GM23338 (cell line): Measurements from ENCODE around the gene IL6ST. TPM values are rescaled to one million over a fixed set of nuclear protein-coding genes. Genes with fewer than 3 reads are reported as not detected.
"Not testable (repeated sequence)": the region's sequence is repeated elsewhere in the genome, so short reads cannot be mapped to it uniquely, and the experiment has no call there.

Experiments
- ATAC-seq: fragments of 200-7000 bp; cut with Tn5 transposase; 3 replicates; pipeline ENCODE4 v1.9.1; 2020
- DNase-seq: peaks from one replicate; pipeline ENCODE4 v3.0.0-alpha.2; 2015; ENCODE audit warnings: low spot score
- H2AFZ ChIP-seq: fragments of 200-600 bp; sonication (generic); 2 replicates; pipeline ENCODE4 v1.8.0; 2016; ENCODE audit warnings: antibody characterized with exemption, mild to moderate bottlenecking, moderate library complexity
- H3F3A ChIP-seq: fragments of 200-600 bp; sonication (generic); replicated peaks from 2 replicates; pipeline ENCODE4 v1.8.0; 2017; ENCODE audit warnings: antibody characterized with exemption, mixed run types, low read depth
- H3K27ac ChIP-seq: fragments of 200-600 bp; sonication (generic); 2 replicates; pipeline ENCODE4 v1.6.1; 2016; ENCODE audit warnings: low read depth
- H3K27me3 ChIP-seq: fragments of 200-600 bp; sonication (generic); 2 replicates; pipeline ENCODE4 v1.8.0; 2016; ENCODE audit warnings: mild to moderate bottlenecking, mixed run types, moderate library complexity; ENCODE audit not compliant: insufficient read depth
- H3K36me3 ChIP-seq: fragments of 200-600 bp; sonication (generic); 2 replicates; pipeline ENCODE4 v1.8.0; 2016; ENCODE audit warnings: mild to moderate bottlenecking; ENCODE audit not compliant: insufficient read depth
- H3K4me1 ChIP-seq: fragments of 200-600 bp; sonication (generic); 2 replicates; pipeline ENCODE4 v1.8.0; 2016; ENCODE audit warnings: mild to moderate bottlenecking, moderate library complexity; ENCODE audit not compliant: insufficient read depth
- H3K4me2 ChIP-seq: fragments of 200-600 bp; sonication (generic); 2 replicates; pipeline ENCODE4 v1.7.1; 2017; ENCODE audit warnings: mixed run types
- H3K4me3 ChIP-seq: fragments of 200-600 bp; sonication (generic); 2 replicates; pipeline ENCODE4 v1.6.1; 2016; ENCODE audit warnings: mixed run types
- H3K79me2 ChIP-seq: fragments of 200-600 bp; sonication (generic); replicated peaks from 2 replicates; pipeline ENCODE4 v1.8.0; 2017; ENCODE audit warnings: mild to moderate bottlenecking; ENCODE audit not compliant: insufficient read depth
- H3K9me2 ChIP-seq: fragments of 200-600 bp; sonication (generic); 2 replicates; pipeline ENCODE4 v1.8.0; 2017; ENCODE audit not compliant: insufficient read depth
- H4K20me1 ChIP-seq: fragments of 200-600 bp; sonication (generic); replicated peaks from 2 replicates; pipeline ENCODE4 v1.8.0; 2017; ENCODE audit warnings: mild to moderate bottlenecking; ENCODE audit not compliant: insufficient read depth
- H3K27ac Mint-ChIP-seq: 2 replicates; pipeline ENCODE4 v1.8.0; 2020; ENCODE audit warnings: inconsistent platforms, mild to moderate bottlenecking, moderate library complexity, mixed read lengths
- H3K27me3 Mint-ChIP-seq: 3 replicates; pipeline ENCODE4 v1.8.0; 2022; ENCODE audit warnings: low read depth, mild to moderate bottlenecking, moderate library complexity, mixed read lengths, inconsistent platforms; ENCODE audit not compliant: insufficient read depth, poor library complexity
- H3K36me3 Mint-ChIP-seq: 3 replicates; pipeline ENCODE4 v1.8.0; 2021; ENCODE audit warnings: low read depth, mild to moderate bottlenecking, inconsistent platforms, moderate library complexity, mixed read lengths
- H3K4me1 Mint-ChIP-seq: 3 replicates; pipeline ENCODE4 v1.8.0; 2020; ENCODE audit warnings: mild to moderate bottlenecking, inconsistent platforms, mixed read lengths
- H3K4me3 Mint-ChIP-seq: 3 replicates; pipeline ENCODE4 v1.8.0; 2021; ENCODE audit warnings: moderate library complexity, mild to moderate bottlenecking, inconsistent platforms, mixed read lengths
- H3K9me3 Mint-ChIP-seq: 3 replicates; pipeline ENCODE4 v1.8.0; 2020; ENCODE audit warnings: moderate library complexity, mild to moderate bottlenecking, inconsistent platforms, mixed read lengths
- CREB1 ChIP-seq: fragments of 250-450 bp; sonication (Bioruptor Pico); IDR thresholded peaks from 2 replicates; pipeline ENCODE4 v1.5.0; 2020; ENCODE audit warnings: low read depth, mild to moderate bottlenecking, moderate library complexity
- CTCF ChIP-seq, 2 experiments: fragments of 200-600 bp in 1 of 2; sonication (generic) in 1 of 2; conservative IDR thresholded peaks; 2 replicates each; pipeline versions ENCODE4 v1.5.1 to v1.6.1; 2016 to 2017; ENCODE audit warnings: antibody characterized with exemption in 2 of 2, low read depth in 2 of 2, mild to moderate bottlenecking in 2 of 2, moderate library complexity in 1 of 2
- JUNB ChIP-seq: IDR thresholded peaks from one replicate; pipeline ENCODE4 v1.6.1; 2016; ENCODE audit warnings: antibody characterized with exemption; ENCODE audit not compliant: unreplicated experiment
- ZNF331 ChIP-seq: fragments of 250-450 bp; sonication (Bioruptor Pico); IDR thresholded peaks from 2 replicates; pipeline ENCODE4 v1.5.0; 2020; ENCODE audit warnings: low read depth, mild to moderate bottlenecking, moderate library complexity
- ZNF462 ChIP-seq: fragments of 250-450 bp; sonication (Bioruptor Pico); IDR thresholded peaks from 2 replicates; pipeline ENCODE4 v1.5.0; 2020; ENCODE audit warnings: mild to moderate bottlenecking, moderate library complexity
- polyA plus RNA-seq: library from polyadenylated mRNA; unstranded; fragments of >200 nt; fragmentation: Nextera tagmentation; extraction: Ambion mirVana; gene quantifications from 2 replicates; pipeline ENCODE4 v1.2.1, GENCODE V29; 2016
- total RNA-seq: library from RNA; depleted of rRNA; stranded (reverse); fragments of >200 nt; shearing (Covaris generic); gene quantifications from 2 replicates; pipeline ENCODE4 v1.2.3, GENCODE V29; 2014

IL6ST gene
- total and polyA plus RNA-seq, 2 experiments from 2014 or later, result 6.7 to 9.8 TPM

- no peaks in the 10 kb centered on the region for H3K9me2 ChIP-seq
- no peak for ATAC-seq
- Mint-ChIP-seq H3K4me1 (peaks cover 25% of the 10 kb centered on the region; the same call in 2 of the 3 replicates), H3K36me3 (no peaks in the 10 kb centered on the region; the same call in 2 of the 3 replicates), H3K27me3 (peaks cover 5% of the 10 kb centered on the region), H3K4me3 (no peak overlapping the region), H3K27ac (no peak overlapping the region), H3K9me3 (no peaks in the 10 kb centered on the region)
- H2AFZ ChIP-seq, result no peak overlapping the region
- no peaks in the 10 kb centered on the region for H3K27me3 ChIP-seq
- TF ChIP-seq JUNB, result no peak
- no peak for TF ChIP-seq CREB1
- TF ChIP-seq CTCF (conservative IDR thresholded peaks at IDR 0.05; ENCODE audit: low read depth in 2 of 2), result no peak
- TF ChIP-seq ZNF462 (CRISPR knock-in tag), result no peak
- no peak for TF ChIP-seq ZNF331
- H3K4me2 ChIP-seq, result no peak overlapping the region
- no peaks in the 10 kb centered on the region for H4K20me1 ChIP-seq
- H3F3A ChIP-seq, result no peaks in the 10 kb centered on the region
- H3K4me3 ChIP-seq, result no peak overlapping the region
- peaks cover 23% of the 10 kb centered on the region for H3K4me1 ChIP-seq
- H3K36me3 ChIP-seq, result no peaks in the 10 kb centered on the region
- H3K79me2 ChIP-seq, result peaks cover 32% of the 10 kb centered on the region
- DNase-seq, result no peak
- no peak overlapping the region for H3K27ac ChIP-seq
Measured at GRCh38 chr5:55991768-55992486, 2.8 kb downstream of the IL6ST start.

- not testable (repeated sequence) for ATAC-seq, H3K36me3 ChIP-seq, H3K4me3 ChIP-seq, H3K4me2 ChIP-seq, H3K27me3 Mint-ChIP-seq, H2AFZ ChIP-seq, H4K20me1 ChIP-seq, H3F3A ChIP-seq, H3K27ac Mint-ChIP-seq, H3K9me3 Mint-ChIP-seq, H3K27me3 ChIP-seq, H3K4me3 Mint-ChIP-seq, H3K9me2 ChIP-seq, DNase-seq, H3K36me3 Mint-ChIP-seq, H3K27ac ChIP-seq
- H3K79me2 ChIP-seq, result peaks cover 39% of the 10 kb centered on the region
- peaks cover 16% of the 10 kb centered on the region for H3K4me1 ChIP-seq
- peaks cover 16% of the 10 kb centered on the region; the same call in 2 of the 3 replicates for H3K4me1 Mint-ChIP-seq
Measured at GRCh38 chr5:55990895-55991294, 3.9 kb downstream of the IL6ST start.
